BE2C (cell line): ENCODE data around the gene KCTD18.

ENCODE experiments used
- DNase-seq: peaks from one replicate; pipeline ENCODE4 v3.0.0-alpha.2; 2020
- H3K27me3 ChIP-seq: fragments of 250-450 bp; sonication (Bioruptor Pico); 2 replicates; pipeline ENCODE4 v1.5.1; 2020; ENCODE audit warnings: mild to moderate bottlenecking
- H3K36me3 ChIP-seq: fragments of 250-450 bp; sonication (Bioruptor Pico); 2 replicates; pipeline ENCODE4 v1.5.1; 2020; ENCODE audit warnings: mild to moderate bottlenecking
- H3K4me1 ChIP-seq: fragments of 250-450 bp; sonication (Bioruptor Pico); 2 replicates; pipeline ENCODE4 v1.5.1; 2020
- H3K4me3 ChIP-seq: 2 replicates; pipeline ENCODE4 v1.5.1; 2011; ENCODE audit warnings: low read depth, low read length
- H3K9me3 ChIP-seq: fragments of 250-450 bp; sonication (Bioruptor Pico); 2 replicates; pipeline ENCODE4 v1.5.1; 2020
- CTCF ChIP-seq: IDR thresholded peaks from 2 replicates; pipeline ENCODE4 v1.5.1; 2012; ENCODE audit warnings: mild to moderate bottlenecking, low read depth, low read length

The KCTD18 gene

GRCh38 chr2:200475795-200476194 is 34.1 kb downstream of the KCTD18 start:
- TF ChIP-seq CTCF: no peak
- no peaks in the 10 kb centered on the region for H3K9me3 ChIP-seq
- H3K4me3 ChIP-seq: no peak overlapping the region
- no peaks in the 10 kb centered on the region for H3K27me3 ChIP-seq
- H3K4me1 ChIP-seq: peaks cover 9% of the 10 kb centered on the region
- DNase-seq: no peak
- H3K36me3 ChIP-seq: peaks cover 31% of the 10 kb centered on the region

GRCh38 chr2:200472853-200473464 is 36.9 kb downstream of the KCTD18 start:
- Histone ChIP-seq H3K36me3 (peaks cover 48% of the 10 kb centered on the region), H3K4me1 (peaks cover 15% of the 10 kb centered on the region)

GRCh38 chr2:200471928-200472645 is 37.8 kb downstream of the KCTD18 start:
- Histone ChIP-seq H3K4me3 (no peak overlapping the region), H3K36me3 (peaks cover 44% of the 10 kb centered on the region), H3K27me3 (no peaks in the 10 kb centered on the region)

More at GRCh38 chr2:200472853-200473464, 36.9 kb downstream of the KCTD18 start:
- no peaks in the 10 kb centered on the region for H3K27me3 ChIP-seq
- H3K4me3 ChIP-seq: no peak overlapping the region
- no peak for DNase-seq
- H3K9me3 ChIP-seq: no peaks in the 10 kb centered on the region
- TF ChIP-seq CTCF: no peak

GRCh38 chr2:200471324-200471848 is 38.5 kb downstream of the KCTD18 start:
- no peaks in the 10 kb centered on the region for H3K27me3 ChIP-seq
- H3K9me3 ChIP-seq: no peaks in the 10 kb centered on the region
- peak; percentile 78 for TF ChIP-seq CTCF
- peaks cover 44% of the 10 kb centered on the region for H3K36me3 ChIP-seq
- no peak overlapping the region for H3K4me3 ChIP-seq
- DNase-seq: peak; percentile 48
- H3K4me1 ChIP-seq: peaks cover 15% of the 10 kb centered on the region

More at GRCh38 chr2:200471928-200472645, 37.8 kb downstream of the KCTD18 start:
- DNase-seq: no peak
- H3K9me3 ChIP-seq: no peaks in the 10 kb centered on the region
- H3K4me1 ChIP-seq: peaks cover 15% of the 10 kb centered on the region
- no peak for TF ChIP-seq CTCF

- Histone ChIP-seq H3K4me3 (no peak overlapping the region), H3K27me3 (no peaks in the 10 kb centered on the region), H3K36me3 (peaks cover 43% of the 10 kb centered on the region), H3K4me1 (peaks cover 15% of the 10 kb centered on the region), H3K9me3 (no peaks in the 10 kb centered on the region)
- no peak for DNase-seq
- TF ChIP-seq CTCF: no peak
Observed at GRCh38 chr2:200470230-200470629, 39.6 kb downstream of the KCTD18 start.
